GM20000 (cell line): ENCODE results near the gene DNAJB12.
"Not testable (repeated sequence)": the region's sequence is repeated elsewhere in the genome, so short reads cannot be mapped to it uniquely, and the experiment has no call there.

Source experiments
- DNase-seq: peaks from one replicate; pipeline ENCODE4 v3.0.0; 2012; ENCODE audit warnings: low spot score
- TF ChIP-seq, protein P1 (sequence below): IDR thresholded peaks from 2 replicates; pipeline ENCODE4 v1.5.1; 2012; ENCODE audit warnings: mild to moderate bottlenecking, control low read depth; ENCODE audit errors: extremely low read depth, missing control alignments

DNAJB12 gene

GRCh38 chr10:72386916-72387586 lies 32.3 kb upstream of the DNAJB12 start:
- no peak for DNase-seq
- TF ChIP-seq, protein P1, sequence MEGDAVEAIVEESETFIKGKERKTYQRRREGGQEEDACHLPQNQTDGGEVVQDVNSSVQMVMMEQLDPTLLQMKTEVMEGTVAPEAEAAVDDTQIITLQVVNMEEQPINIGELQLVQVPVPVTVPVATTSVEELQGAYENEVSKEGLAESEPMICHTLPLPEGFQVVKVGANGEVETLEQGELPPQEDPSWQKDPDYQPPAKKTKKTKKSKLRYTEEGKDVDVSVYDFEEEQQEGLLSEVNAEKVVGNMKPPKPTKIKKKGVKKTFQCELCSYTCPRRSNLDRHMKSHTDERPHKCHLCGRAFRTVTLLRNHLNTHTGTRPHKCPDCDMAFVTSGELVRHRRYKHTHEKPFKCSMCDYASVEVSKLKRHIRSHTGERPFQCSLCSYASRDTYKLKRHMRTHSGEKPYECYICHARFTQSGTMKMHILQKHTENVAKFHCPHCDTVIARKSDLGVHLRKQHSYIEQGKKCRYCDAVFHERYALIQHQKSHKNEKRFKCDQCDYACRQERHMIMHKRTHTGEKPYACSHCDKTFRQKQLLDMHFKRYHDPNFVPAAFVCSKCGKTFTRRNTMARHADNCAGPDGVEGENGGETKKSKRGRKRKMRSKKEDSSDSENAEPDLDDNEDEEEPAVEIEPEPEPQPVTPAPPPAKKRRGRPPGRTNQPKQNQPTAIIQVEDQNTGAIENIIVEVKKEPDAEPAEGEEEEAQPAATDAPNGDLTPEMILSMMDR = no peak

DNA sequence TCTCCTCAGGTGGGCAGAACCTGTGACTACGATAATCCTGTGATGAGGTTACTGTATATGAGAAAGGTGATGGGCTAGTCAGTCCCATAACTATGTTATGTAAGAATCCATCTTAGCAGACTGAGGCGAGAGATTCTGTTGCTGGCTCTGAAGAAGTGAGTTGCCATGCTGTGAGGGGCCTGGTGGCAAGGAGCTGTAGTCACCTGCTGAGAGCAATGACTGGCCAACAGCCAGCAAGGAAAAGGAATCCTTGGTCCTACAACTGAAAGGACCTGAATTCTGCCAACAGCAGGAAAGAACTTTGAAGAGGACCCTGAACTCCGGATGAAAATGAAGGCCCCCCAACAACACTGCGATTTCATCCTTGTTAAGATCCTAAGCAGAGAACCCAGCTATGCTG lies 31.0 kb upstream of the DNAJB12 start:
- TF ChIP-seq, protein P1 = no peak
- DNase-seq = no peak

- not testable (repeated sequence) for DNase-seq
Measured at GRCh38 chr10:72384982-72385381, 30.3 kb upstream of the DNAJB12 start.

DNA sequence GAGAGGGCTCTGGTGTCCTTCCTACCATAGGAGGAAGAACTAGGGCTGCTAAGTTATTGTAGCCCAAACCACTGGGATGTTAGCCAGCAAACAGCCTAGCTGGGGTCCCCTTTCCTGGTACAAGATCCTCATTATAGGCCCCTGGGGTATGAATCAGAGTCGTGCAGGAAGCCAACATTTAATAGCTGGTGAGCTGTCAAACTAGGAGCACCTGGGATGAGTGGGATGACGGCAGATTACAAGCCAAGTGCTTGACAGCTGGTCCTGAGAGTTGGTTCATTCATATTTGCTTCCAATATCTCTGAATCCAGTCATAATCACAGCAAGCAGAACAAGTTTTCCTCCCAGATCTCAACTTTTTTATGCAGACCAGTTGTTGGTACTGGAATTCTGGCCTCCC lies 25.1 kb upstream of the DNAJB12 start:
- DNase-seq = no peak
- TF ChIP-seq, protein P1 = no peak

GRCh38 chr10:72379062-72379461 lies 24.3 kb upstream of the DNAJB12 start:
- TF ChIP-seq, protein P1 = no peak
- DNase-seq = no peak

GRCh38 chr10:72375585-72375984 lies 20.9 kb upstream of the DNAJB12 start:
- TF ChIP-seq, protein P1 = no peak
- DNase-seq = no peak

DNA sequence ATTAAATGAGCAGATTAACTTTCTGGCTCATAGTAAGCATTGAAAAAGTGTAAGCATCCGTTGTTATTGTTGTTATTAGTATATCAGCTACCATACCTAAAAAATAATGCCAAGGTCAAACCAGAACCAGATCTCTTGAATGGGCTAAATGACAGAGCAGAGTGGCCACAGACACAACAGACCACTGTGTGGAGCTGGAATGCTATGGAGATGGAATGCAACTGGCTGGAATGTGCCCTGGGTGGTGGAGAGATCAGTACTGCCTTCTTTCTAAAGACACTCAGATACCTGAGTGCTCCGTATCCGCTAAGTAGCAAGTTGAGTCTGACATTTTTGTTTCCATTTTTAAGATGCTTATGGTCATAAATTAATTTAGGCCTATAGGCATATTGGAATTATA lies 20.5 kb upstream of the DNAJB12 start:
- TF ChIP-seq, protein P1 = no peak
- DNase-seq = no peak

DNA sequence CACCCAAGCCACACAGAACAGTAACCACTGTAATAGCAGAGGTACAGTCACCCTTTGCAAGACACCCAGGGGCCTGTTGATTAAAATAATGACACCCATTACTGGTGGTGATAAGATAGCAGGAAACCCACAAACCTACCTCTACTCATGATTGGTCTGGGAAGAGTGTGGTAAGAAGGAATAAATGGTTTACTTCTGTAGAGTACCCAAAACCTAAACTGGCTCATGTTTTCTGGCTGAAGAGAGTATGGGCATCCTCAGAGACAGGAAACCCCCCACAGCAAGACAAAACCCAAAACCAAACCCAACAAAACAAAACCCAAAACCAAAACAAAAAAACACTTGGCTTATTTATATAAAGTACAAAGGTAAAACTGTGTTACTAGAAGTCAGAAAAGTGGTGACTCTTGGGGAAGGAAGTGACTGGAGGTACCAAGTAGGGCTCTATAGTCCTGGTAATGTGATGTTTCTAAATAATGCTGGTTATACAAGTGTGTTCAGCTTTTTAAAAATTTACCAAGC lies 15.5 kb upstream of the DNAJB12 start:
- TF ChIP-seq, protein P1 = no peak
- DNase-seq = no peak
